ENCODE results near the gene RPUSD1.
"Not testable (repeated sequence)": the region's sequence is repeated elsewhere in the genome, so short reads cannot be mapped to it uniquely, and the experiment has no call there.

Gene RPUSD1

GRCh38 chr16:764184-764750 lies 23.9 kb downstream of the RPUSD1 start:
- no peak for DNase-seq

GRCh38 chr16:763369-764183 lies 24.6 kb downstream of the RPUSD1 start:
- no peak for DNase-seq

GRCh38 chr16:762595-763268 lies 25.4 kb downstream of the RPUSD1 start:
- no peak for DNase-seq

DNA sequence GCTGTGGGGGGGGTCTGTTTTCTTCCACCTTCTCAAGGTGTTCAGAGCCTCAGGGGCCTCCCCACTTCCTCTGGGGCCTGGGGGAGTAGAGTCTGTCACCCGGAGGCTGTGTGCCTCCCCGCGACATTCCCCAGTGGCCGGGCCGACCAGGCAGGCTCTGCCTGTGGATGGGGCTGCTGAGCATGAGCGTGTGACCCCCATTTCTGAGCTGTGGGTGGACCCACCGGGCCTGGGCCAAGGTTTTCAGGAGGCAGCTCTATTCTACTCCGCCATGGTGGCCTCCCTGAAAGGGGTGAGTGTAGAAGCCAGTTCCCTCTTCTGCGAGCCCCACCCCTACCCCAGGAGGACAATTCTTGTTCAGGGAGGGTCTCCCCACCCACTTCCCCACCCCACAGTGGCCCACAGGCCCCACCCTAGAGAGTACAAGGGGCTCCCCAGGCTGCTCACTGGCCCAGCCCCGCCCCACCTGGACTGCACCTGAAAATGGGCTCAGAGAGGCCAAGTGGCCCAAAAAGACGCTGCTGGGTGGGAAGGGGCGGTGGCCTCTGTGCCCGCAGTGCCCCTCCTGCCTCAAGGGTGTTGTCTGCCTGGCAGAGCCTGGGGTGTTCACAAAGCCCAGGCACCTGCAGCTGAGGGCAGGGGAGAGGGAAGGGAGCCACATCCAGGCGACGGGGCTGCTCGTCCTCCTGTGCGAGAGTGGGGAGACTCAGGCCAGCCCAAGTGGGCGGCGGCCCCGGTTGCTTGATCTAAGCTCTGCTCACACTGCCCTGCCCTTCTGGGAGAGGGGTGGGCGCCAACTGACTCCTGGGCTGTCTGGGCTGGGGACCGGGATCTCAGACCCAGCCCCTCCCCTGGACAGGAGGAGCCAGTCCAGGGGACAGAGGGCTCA lies 26.3 kb downstream of the RPUSD1 start:
- DNase-seq, result no peak

DNA sequence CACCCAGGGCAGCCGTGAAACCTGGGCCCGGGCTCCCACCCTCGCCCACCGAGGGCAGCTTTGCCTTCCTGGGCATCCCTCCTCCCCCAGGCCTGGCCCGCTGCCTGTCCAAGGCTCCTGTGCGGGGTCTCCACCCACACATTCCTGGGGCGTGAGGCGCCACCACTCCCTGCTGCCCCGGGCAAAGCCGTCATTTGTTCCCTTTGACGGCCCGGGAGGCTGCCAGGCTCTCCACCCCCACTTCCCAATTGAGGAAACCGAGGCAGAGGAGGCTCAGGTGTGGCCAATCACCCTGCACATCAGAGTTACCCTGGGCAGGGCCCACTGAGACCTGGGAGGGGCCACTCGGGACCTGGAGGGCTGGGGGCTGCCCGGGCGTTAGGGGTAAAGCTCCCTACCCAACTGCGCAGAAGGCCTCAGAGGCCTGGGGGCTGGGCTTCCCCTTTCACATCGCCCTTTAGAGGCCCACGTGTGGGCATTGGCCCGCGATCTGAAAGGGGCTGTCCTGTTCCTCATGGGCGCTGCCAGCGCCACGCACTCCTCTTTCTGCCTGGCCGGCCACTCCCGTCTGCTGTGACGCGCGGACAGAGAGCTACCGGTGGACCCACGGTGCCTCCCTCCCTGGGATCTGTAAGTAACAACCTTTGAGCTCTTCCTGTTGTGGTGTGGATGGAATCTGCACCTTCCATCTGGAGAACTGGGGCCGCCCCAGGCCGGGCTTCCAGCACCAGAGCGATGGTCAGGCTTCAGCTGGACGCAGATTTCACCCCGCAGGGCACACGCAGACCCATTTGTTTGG lies 27.4 kb downstream of the RPUSD1 start, which contains the start of gene MSLN:
Gene MSLN (plus strand): TSS at position 190 of the 799 bp plus-strand sequence. CDS start 1,947 bp downstream, outside the sequence.
- DNase-seq, result no peak

DNA sequence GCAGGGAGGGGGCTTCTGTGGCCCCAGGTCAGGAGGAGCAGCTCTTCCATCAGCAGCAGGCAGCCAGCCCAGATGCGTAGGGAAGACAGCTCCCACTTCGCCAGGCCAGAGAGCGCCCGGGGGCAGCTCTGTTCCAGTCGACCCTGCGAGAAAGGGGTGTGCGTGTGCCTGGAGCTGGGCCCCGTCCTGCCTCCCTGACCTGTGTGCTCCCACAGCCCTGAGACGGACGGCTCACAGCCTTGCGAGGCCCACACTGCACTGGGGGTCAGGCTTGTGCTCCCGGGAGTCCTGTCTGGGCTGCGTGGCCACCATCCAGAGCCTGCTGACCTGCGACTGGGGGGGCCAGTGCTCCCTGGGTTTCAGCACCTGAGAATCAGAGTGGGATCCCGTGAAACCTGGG lies 28.1 kb downstream of the RPUSD1 start:
- no peak for DNase-seq

DNA sequence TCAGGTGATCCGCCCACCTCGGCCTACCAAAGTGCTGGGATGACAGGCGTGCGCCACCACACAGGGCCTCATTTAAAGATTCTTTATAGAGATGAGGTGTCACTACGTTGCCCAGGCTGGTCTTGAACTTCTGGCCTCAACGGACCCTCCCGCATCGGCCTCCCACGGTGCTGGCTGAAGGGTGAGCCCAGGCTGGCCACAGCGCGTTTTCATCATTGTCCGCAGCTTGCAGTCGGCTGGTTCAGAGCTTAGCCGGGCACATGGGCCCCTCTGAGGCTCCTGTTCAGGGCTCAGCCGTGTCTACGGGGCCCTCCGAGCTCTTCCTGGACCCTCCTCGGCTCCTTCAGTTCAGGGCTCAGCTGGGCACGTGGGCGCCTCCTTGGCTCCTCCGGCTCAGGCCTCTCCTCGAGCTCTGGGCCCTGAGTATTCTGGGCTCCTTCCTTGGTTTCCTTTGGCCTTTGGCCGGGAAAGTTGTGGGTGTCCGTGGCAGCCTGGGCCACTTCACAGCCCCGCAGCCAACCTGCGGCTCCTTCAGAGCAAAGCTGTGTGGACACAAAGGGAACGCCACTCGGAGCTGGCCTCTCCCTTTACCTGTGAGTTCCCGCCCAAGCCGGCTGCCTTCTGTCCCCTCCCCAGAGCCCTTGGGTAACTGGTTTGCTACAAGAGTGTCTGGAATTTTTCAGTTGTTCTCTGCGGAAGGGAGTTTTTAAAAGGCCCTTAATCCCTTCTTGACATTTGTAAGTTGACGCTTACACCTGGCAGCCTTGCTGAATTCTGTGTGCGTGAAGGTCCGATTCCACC lies 28.9 kb downstream of the RPUSD1 start:
- no peak for DNase-seq

DNA sequence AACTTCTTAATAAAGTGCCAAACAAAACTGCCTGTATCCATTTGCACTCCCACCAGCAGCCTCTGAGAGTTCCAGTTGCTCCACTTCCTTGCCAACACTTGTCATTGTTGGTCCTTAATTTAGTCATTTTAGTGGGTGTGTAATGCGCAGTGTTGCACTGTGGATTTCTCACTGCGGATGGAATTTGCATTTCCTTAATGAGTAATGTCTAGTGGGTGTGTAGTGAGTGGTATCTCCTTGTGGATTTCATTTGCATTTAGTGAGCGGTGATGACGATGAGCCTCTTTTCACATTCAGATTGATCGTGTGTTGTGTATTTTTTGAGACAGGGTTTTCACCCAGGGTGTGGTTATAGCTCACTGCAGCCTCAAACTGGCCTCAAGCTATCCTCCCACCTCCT lies 31.8 kb downstream of the RPUSD1 start:
- DNase-seq, result no peak

GRCh38 chr16:754656-755055 lies 33.5 kb downstream of the RPUSD1 start:
- DNase-seq, result no peak

DNA sequence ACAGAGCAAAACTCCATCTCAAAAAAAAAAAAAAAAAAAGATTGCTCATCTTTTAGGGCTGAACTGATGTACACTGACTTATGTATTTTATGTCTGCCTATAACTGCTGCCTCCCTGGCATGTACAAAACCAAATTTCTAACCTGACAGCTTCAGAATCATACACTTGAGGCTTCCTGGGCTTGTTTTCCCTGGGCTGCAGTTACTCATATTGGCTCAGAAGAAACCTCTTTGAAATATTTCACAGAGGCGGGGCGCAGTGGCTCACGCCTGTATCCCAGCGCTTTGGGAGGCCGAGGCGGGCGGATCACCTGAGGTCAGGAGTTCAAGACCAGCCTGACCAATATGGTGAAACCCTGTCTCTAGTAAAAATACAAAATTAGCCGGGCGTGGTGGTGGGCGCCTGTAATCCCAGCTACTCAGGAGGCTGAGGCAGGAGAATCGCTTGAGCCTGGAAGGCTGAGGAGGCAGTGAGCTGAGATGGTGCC lies 34.0 kb downstream of the RPUSD1 start:
- not testable (repeated sequence) for DNase-seq

GRCh38 chr16:752007-752312 lies 36.2 kb downstream of the RPUSD1 start:
- no peak for DNase-seq

DNA sequence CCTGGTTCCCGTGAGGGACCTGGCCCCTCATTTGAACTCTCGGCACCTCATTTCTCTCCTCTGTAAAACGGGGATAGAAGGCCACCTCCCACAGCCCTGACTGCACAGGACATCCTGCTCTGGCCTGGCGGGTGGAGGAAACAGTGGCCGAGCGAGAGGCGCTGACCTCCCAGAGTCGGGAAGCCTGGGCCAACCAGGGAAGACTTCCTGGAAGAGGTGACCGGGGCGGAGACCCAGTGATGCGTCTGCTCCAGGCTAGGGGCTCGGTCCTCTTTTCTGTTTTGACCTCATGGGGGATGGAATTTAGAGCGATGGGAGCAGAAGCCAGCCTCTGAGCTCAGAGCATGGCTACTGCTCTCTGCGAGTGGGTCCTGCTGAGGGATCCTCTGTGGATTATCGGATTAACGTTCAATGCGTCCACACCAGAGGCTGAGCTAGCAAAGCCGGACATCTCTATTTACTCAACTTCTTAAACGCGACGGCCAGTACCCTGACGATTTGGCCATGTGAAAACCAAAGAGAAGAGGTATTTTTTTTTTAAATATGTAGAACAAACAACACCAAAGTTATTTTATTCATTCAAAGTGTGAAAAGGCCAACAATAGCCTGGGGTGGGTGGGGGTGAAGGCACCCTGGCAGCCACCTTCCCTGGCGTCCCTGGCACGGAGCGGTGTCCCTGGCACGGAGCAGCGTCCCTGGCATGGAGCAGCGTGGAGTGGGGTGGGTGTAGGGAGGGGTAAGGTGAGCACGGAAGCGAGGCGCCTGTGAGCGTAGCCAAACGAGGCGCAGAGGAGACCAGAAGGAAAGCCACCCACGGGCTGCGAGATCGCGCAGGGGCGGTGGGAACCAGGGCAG lies 36.8 kb downstream of the RPUSD1 start:
- DNase-seq, result no peak

GRCh38 chr16:750485-750884 lies 37.7 kb downstream of the RPUSD1 start:
- DNase-seq, result no peak

GRCh38 chr16:749010-749409 lies 39.2 kb downstream of the RPUSD1 start:
- DNase-seq, result no peak

- no peak for DNase-seq
Observed at GRCh38 chr16:747978-748746, 40.0 kb downstream of the RPUSD1 start.

DNA sequence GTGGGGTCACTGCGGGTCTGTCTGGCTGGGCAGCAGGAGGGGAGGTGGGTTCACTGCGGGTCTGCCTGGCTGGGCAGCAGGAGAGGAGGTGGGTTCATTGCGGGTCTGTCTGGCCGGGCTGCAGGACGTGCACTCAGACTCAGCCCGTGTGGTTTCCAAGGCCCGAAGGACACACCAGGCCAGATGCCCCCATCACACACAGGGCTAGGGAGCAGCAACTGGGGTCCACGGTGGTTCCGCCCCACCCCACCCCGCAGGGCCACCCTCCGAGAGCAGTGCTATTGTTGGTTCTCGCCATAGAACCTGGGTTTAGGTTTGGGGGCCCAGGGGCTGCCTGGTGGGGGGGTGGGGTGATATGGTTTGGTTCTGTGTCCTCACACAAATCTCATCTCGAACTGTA lies 41.5 kb downstream of the RPUSD1 start:
- DNase-seq, result no peak

GRCh38 chr16:745739-746138 lies 42.4 kb downstream of the RPUSD1 start:
- DNase-seq, result no peak

DNA sequence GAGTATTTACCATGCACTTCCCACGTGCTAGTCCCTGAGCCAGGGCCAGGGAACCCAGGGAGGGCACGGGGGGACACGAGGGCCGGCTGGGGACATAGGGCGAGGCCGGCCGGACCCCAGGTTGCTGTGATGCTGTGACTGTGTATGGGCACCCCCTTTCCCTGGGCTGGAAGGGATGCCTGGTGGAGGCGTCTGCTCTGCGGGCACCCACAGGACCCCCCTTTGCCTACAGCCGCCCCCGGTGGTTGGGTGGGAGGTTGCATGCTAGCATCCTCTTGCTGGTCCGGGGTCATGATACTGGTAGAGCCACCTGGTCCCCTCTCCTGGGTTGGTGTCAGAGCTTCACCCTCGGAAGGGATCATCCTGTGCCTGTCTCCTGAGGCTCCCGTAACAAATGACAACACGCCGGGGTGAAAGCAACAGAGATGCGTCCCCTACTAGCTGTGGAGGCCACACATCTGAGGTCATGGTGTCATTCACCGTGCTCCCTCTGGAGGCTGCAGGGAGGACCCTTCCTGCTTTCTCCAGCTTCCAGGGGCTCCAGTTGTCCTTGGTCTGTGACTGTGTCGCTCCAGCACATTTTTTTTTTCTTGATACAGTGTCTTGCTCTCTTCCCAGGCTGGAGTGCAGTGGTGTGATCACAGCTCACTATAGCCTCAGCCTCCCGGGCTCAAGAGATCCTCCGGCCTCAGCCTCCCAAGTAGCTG lies 44.2 kb downstream of the RPUSD1 start:
- DNase-seq, result no peak

DNA sequence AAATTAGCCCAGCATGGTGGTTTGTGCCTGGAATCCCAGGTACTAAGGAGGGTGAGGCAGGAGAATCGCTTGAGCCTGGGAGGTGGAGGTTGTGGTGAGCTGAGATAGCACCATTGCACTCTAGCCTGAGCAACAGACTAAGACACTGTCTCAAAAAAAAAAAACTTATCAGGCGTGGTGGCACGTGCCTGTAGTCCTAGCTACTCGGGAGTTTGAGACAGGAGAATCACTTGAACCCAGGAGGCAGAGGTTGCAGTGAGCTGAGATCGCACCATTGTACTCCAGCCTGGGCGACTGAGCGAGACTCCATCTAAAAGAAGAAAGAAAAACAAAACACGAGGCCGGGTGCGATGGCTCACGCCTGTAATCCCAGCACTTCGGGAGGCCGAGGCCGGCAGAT lies 45.3 kb downstream of the RPUSD1 start:
- DNase-seq, result not testable (repeated sequence)
